ENCODE data around the gene ZNF580.

Gene ZNF580

DNA sequence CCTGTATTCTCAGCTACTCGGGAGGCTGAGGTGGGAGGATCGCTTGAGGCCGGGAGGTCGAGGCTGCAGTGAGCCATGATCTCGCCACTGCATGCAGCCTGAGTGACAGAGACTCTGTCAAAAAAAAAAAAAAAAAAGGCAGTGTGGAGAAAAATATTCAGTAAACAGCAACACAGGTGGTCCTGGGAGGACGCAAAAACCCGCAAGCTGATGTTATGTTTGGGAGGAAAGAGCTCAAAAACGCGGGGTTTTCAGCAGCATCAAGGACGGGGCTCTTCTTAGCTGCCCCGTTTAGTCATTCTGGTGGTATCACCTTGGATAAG is 15.8 kb upstream of the ZNF580 start:
- no peak for DNase-seq

- peak; percentile 72 for DNase-seq
Measured at GRCh38 chr19:55626350-55626749, 14.5 kb upstream of the ZNF580 start.

DNA sequence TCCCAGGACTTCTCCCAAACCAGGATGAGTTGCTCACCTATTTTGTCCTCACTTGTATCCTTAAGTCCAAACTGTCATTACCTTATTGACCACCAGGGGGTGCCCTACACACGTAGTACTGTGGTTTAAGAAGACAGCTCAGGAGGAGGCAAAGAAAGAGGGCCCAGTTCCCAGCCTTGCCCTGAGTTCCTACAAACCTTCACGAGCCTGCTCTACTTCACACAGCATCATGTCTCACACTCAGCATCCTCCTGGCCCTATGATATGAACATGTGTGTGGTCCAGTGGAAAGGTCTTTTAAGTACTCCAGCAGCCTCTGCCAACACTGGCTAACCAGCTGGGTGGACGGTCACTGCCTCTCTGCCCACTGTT is 8.4 kb upstream of the ZNF580 start:
- peak; percentile 93 for DNase-seq

GRCh38 chr19:55633861-55634260 is 6.9 kb upstream of the ZNF580 start:
- DNase-seq, result no peak

DNA sequence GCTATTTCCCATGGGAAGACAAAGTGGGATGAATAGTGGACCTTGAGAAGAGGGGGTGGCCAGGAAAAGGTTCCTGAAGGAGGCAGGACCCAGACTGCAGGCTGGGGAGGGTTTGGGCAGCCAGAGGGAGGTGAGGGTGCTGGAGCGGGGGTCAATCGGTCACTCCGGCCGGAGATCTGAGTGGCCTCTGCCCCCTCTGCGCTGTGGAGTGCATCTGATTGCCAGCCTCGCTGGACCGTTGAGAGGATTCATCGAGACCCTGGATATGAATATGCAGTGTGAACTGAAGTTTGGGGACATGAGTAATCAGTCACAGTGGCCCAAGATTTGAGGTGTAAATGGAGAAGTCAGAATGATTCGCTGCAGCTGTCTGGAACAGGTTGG is 5.5 kb upstream of the ZNF580 start:
- no peak for DNase-seq

DNA sequence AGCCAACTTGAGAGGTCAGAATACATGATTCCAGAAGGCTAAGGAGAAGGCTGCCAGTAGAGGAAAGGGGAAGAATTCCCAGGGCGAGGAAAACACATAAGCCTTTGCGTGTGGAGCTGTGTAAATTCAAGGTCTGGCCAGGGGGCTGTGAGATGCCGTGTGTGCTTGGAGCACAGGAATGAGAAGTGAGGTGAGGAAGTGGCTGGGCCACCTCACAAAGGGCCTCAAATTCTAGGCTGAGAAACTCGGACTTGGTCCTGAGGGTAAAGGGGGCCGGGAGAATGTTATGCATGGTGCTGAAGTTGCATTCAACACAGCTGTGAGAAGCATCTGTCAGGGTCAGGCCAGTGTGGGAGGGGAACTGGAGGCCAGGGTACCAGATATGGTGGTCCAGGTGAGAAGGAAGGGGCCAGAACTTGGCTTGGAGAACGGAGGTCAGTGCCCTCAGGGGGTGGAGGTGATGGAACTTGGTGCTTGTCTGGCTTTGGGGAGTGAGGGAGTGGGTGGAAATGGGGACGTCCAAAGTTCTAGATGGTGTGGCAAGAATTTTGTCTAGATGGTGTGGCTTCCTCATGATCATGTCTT is 4.9 kb upstream of the ZNF580 start:
- no peak for DNase-seq

- DNase-seq, result no peak
Measured at GRCh38 chr19:55636723-55637122, 4.1 kb upstream of the ZNF580 start.

DNA sequence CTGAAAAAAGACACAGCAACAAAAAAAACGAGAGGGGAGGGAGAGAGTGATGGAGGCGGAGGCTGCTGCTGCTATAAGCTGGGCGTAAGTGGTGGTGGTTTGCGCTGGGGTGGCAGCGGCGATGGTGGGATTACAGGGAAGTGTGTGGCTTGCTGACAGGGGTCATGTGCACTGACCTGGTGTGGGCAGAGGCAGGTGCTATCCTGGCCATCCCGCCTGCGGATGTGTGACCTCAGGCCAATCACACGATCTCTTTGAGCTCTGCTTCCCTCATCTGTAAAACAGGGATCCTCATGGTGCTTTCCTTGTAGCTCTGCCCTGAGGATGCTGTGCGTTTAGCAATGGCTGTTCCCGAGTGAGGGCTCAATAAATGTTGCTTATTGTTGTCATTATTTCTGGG is 3.3 kb upstream of the ZNF580 start:
- no peak for DNase-seq

- DNase-seq, result peak; percentile 63
Measured at GRCh38 chr19:55638864-55639359, 1.9 kb upstream of the ZNF580 start.

DNA sequence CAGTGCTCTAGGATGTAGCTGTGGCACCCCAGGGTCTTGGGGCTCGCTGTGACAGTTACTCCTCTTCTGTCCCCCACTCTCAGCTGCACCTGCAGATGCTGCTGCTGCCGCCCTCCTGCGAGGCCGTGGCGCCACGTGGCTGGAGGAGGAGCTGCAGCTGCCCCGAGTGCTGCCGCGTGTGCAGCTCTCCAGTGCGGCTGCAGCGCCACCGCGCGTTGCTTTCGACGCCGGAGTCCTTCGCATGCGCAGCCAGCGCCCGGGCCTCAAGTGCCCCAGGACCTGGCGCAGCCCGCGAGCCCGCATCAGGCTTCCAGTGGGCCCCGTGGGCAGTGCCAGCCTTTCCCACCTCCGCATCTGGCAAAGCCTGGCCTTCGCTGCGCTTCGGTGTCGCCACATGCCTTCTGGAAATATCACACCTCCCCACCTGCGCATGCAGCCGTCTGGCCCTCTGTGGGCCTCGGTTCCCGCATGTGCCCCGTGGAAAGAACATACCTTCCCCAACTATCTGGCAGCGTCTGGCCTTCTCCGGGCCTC is 692 bp upstream of the ZNF580 start:
- DNase-seq, result peak; percentile 82

DNA sequence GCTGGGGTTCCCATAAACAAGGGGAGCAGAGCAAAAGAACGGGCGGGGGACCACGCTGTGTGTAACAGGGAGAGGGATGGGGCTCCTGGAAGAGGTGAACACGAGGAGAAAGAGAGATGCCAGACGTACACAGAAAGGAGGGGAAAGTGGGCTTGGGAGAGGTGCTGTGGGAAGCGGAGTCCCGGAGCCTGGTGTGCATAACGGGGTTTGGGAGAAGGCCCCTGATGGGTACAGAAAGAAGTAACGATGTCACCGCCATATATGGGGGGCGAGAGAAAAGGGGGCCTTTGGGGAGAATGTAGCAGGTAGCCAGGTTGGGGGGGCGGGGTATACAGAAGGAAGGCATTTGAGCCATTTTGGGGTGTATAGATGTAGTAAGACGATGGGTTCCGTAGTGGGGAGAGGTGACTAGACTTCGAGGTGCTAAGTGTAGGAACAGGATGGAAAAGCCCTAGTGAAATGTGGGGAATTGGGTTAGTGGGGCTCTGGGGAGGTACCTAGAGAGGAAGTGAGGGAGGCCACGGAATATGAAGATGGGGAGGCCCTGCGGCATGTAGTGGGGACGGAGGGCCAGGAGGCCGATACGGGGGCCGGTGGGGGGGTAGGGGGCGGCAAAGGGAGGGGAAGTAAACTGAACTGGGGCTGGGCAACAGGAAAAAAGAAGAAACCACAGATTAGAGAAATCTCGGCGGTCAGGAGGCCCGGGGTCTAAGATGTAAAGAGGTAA is 787 bp downstream of the ZNF580 start:
- peak; percentile 37 for DNase-seq

DNA sequence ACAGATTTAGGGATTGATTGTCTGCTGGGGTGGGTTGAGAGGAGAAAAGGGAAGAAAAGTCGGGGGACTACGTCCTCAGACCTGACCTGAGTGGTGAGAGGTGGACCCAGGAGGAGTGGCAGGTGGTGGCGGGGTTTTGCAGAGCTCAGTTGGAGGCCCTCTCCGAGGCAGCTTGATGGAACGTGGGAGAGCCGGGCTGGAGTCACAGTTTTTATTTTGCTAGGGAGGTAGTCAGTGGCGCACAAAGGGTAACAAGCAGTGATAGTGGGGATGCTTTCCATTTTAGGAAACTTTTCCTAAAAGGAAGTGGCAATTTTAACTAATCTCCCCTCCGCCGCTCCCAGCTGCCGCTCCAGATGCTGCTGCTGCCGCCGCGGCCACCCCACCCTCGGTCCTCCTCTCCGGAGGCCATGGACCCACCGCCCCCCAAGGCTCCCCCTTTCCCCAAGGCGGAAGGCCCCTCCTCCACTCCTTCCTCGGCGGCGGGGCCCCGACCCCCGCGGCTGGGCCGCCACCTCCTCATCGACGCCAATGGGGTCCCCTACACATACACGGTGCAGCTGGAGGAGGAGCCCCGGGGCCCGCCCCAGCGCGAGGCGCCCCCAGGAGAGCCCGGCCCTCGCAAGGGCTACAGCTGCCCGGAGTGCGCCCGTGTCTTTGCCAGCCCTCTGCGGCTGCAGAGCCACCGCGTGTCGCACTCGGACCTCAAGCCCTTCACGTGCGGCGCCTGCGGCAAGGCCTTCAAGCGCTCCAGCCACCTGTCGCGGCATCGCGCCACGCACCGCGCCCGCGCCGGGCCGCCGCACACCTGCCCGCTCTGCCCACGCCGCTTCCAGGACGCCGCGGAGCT is 1.6 kb downstream of the ZNF580 start:
- peak; percentile 44 for DNase-seq

DNA sequence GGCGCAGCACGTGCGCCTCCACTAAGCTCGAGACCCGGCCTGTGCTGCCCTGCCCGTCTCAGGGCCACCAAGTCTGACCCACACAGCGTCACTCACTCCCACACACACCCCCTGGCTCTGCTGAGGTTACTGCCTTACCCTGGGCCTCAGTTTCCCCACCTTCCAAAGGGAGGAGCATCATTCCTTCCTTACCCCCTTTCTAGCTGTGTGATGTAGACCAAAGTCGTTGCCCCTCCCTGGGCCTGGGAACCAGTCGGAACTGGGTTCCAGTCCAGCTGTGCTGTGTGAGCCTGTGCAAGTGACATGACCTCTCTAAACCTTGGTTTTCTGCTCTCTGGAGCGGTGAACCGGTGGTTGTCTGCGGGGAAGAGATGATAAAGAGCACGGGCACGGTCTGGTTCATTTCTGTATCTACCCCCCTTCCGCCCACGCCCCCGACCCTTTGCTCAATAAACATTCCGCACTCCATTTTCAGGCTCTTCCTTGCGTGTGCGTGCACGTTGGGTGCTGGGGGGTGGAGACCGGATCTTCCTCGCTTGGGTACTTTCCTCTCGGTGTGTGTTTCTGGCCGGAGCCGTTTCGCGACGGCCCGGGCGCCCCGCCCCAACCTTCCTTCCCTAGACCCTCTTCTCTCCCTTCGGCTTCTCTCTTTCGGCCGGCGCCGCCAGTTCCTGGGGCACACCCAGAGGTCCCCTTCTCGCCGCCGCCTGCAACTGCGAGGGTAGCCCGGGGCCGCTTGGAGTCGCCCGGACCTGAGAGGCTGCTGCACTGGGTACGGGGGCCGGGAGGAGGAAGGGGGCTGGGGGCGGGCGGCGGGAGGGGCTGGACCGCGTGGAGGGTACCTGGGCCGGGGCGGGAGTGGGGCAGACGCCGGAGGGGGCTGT is 2.4 kb downstream of the ZNF580 start, which contains the start of gene ZNF581:
Gene ZNF581 (plus strand): TSS at position 647 of the 884 bp plus-strand sequence. CDS start 923 bp downstream, outside the sequence.
- peak; percentile 84 for DNase-seq

DNA sequence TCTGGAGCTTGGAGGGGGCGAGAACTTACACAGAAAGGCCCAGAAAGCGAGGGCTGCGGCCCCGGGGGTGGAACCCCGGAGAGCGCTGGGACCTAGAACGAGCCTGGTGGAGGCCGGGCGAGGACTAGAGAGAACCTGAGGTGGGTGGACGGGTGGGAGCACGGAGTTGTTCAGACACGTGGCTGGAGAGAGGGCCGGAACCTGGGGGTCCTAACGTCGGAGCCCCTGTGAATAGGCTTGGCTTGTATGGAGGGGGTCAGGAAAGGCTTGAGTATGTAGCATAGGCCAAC is 3.0 kb downstream of the ZNF580 start:
- no peak for DNase-seq

- DNase-seq, result no peak
Measured at GRCh38 chr19:55644191-55644833, 3.5 kb downstream of the ZNF580 start.

GRCh38 chr19:55644842-55645511 is 4.2 kb downstream of the ZNF580 start:
- no peak for DNase-seq

- DNase-seq, result no peak
Measured at GRCh38 chr19:55645512-55645881, 4.7 kb downstream of the ZNF580 start.

DNA sequence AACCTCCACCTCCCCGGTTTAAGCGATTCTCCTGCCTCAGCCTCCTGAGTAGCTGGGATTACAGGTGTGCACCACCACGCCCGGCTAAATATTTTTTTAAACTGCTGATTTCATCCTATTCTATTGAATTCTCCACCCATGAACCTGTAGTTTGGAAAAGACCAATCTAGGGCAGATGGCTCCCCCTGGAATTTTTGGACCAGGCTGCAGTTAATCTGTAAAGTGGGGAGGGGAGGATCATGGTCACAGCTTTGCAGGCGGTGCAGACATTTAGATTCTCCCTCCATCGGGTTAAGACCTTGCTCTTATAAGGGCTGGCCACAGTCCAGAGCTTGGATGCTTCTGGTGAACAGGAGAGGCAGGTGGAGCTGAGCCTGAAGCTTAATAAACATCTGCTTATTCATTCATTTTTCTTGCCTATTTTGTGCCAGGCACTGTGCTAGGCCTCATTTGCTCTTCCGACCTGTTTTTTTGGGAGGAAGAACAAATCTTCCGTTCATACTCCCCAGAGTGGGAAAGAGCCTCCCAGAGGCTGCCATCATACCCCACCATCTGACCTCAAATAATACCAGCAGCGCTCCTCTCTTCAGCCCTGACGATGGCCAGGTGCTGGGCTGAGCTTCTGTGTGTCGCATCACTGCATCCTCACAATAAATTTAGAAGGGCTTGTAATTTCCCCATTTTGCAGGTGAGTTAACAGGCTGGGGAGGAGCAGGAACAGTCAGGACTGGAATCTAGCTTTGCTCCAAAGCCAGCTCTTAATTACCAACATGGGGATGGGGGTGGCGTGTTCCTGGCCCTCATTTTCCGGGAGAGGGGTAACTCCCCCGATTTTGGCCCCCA is 6.3 kb downstream of the ZNF580 start:
- no peak for DNase-seq

DNA sequence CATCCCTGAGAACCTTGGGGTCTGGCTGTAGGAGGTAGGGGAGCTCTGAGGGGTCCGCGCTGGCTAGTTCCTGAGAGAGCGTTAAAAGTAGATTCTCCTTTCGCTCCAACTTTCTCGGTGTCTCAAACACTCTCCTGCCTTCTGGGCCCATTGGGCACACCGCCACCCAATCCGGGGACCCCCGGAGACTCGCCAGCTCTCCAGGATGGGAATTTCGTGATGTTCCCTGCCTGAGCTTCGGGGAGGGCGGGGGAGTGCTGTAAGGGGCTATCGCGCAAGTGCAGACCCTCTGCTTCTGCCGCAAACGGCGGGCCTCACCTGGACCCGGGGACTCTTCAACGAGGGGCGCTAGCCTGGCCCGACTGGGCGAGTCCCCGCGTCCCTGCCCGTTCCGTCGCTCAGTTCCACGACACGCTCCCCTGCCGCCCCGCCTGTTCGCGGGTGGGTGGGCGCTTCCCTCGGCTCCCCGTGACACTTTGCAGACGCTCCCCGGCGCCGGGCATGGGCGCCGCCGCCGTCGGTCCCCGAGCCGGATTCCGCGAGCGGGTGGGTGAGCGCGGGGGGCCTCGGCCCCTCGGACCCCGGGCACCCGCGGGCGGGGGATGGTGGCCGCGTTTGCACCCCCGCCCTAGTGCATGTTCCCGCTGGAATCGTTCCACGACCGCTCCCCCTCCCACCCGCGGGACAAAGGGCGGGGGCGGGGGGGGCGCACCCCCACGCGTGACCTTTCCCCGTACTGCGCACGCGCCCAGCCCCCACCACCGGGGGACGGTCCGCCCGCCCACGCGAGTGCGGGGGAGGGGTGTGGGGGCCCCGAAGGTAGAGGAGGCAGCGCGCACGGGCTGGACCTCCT is 7.2 kb downstream of the ZNF580 start, which contains the start of gene CCDC106:
Gene CCDC106 (plus strand): TSS at position 481 of the 853 bp plus-strand sequence. CDS start 835 bp downstream, outside the sequence.
- peak; percentile 73 for DNase-seq

All from CD4-positive, alpha-beta T cell treated with Interleukin-6 for 4 hours (primary cell).